Tibial nerve (tissue), 4 donors: ENCODE results near the gene LRRC75A. TPM values are rescaled to one million over a fixed set of nuclear protein-coding genes. Genes with fewer than 3 reads are reported as not detected.

ENCODE experiments used
- DNase-seq, 2 donors: peaks; one replicate each; pipeline ENCODE4 v3.0.0-alpha.2; 2019; ENCODE audit warnings: low spot score in 2 of 2
- H3K27ac ChIP-seq, 4 donors: fragments of 200-600 bp; sonication (generic) in 3 of 4; one replicate each; pipeline ENCODE4 v1.5.1; 2017 to 2019; ENCODE audit warnings: mild to moderate bottlenecking in 1 of 4
- H3K27me3 ChIP-seq, 2 donors: fragments of 200-600 bp; sonication (generic) in 1 of 2; one replicate each; pipeline versions ENCODE4 v1.5.1 to v1.6.0; 2017 to 2019
- H3K36me3 ChIP-seq, 3 donors: fragments of 200-600 bp; sonication (generic); one replicate each; pipeline ENCODE4 v1.5.1; 2018 to 2019
- H3K4me1 ChIP-seq, 4 donors: fragments of 200-600 bp; sonication (generic) in 3 of 4; one replicate each; pipeline ENCODE4 v1.5.1; 2017 to 2019
- H3K4me3 ChIP-seq, 4 donors: fragments of 200-600 bp; sonication (generic) in 3 of 4; one replicate each; pipeline ENCODE4 v1.5.1; 2017 to 2019; ENCODE audit warnings: mild to moderate bottlenecking in 1 of 4, moderate library complexity in 1 of 4
- H3K9me3 ChIP-seq, 4 donors: fragments of 200-600 bp; sonication (generic) in 3 of 4; one replicate each; pipeline ENCODE4 v1.5.1; 2017 to 2019
- EP300 ChIP-seq, 2 donors: sonication (generic); formaldehyde crosslinking; IDR thresholded peaks; one replicate each; pipeline ENCODE4 v1.6.1; 2017; ENCODE audit warnings: antibody characterized with exemption in 2 of 2, mild to moderate bottlenecking in 1 of 2
- POLR2A ChIP-seq, 2 donors: fragments of 450-650 bp; IDR thresholded peaks; one replicate each; pipeline ENCODE4 v1.6.1; 2017; ENCODE audit warnings: antibody characterized with exemption in 2 of 2, mild to moderate bottlenecking in 2 of 2, moderate library complexity in 2 of 2
- WGBS, 2 donors: methylation state at CpG; one replicate each; pipeline ENCODE4 v1.1.5; 2018; 5-methylcytosine and 5-hydroxymethylcytosine counted together
- total RNA-seq, 4 donors: library from RNA; depleted of rRNA; stranded (reverse); fragments of >200 nt; gene quantifications; one replicate each; pipeline ENCODE4 v1.1.0, GENCODE V29; 2016
- TF ChIP-seq, protein P1 (sequence below), 5 experiments: fragments of 200-600 bp in 3 of 5; fragments of 450-650 bp in 2 of 5; sonication (generic) in 3 of 5; IDR thresholded peaks; one replicate each; pipeline ENCODE4 v1.5.1; 2016 to 2019; ENCODE audit warnings: antibody characterized with exemption in 5 of 5, mild to moderate bottlenecking in 3 of 5, moderate library complexity in 2 of 5

LRRC75A gene
- total RNA-seq, 4 donors from 2014 or later, result 2.9 to 10.3 (median 5.4) TPM

DNA sequence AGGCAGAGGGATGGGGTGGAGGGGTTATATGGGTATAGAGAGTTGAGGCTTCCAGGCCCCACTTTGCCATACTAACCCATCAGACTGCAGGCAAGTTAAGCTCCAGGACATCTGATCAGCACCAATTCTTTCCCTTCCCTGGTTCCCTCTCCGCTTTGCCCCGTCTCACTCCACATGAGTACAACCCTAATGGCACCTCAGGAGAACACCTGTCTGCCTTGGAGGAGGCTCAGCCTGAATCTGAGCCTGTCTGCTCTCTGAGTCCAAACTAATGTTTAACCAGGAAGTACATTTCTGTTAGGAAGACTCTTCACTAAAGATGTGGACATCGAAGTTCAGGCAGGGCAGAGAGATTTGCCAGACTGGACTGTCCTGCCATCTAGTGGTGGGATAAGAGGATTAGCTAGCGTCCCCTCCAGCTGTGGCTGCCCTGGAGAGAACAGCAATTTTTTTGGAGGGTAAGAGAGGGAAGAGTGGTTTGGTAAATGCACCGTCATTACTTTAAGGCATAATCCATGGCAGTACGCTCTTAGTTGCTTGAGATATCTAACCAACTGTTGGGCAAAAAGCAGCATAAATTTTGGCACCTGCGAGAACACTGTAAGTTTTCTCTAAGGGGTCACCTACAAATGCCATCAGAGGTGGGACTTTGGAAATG lies 29.2 kb upstream of the LRRC75A start:
- H3K4me1 ChIP-seq, result peaks cover 0 to 15% (median 0%) of the 10 kb centered on the region in 4 donors

DNA sequence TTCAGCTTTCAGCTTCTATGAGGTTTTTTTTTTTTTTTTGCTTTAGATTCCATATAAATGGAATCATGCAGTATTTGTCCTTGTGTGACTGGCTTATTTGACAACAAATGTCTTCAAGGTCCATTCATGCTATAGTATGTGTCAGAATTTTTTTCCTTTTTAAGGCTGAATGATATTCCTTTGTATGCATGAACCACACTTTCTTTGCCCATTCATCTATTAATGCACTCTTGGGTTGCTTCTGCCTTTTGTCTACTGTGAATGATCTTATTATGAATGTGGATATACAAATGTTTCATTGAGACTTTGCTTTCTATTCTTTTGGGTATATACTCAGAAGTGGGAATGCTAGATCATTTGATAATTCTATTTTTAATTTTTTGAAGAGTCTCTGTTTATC lies 27.0 kb upstream of the LRRC75A start:
- no peaks in the 10 kb centered on the region for H3K36me3 ChIP-seq
- H3K27me3 ChIP-seq, result peaks cover 0 to 7% of the 10 kb centered on the region in 2 donors
- no peak for DNase-seq
- no peak for TF ChIP-seq EP300 (IDR thresholded peaks at IDR 0.05)
- TF ChIP-seq, protein P1, sequence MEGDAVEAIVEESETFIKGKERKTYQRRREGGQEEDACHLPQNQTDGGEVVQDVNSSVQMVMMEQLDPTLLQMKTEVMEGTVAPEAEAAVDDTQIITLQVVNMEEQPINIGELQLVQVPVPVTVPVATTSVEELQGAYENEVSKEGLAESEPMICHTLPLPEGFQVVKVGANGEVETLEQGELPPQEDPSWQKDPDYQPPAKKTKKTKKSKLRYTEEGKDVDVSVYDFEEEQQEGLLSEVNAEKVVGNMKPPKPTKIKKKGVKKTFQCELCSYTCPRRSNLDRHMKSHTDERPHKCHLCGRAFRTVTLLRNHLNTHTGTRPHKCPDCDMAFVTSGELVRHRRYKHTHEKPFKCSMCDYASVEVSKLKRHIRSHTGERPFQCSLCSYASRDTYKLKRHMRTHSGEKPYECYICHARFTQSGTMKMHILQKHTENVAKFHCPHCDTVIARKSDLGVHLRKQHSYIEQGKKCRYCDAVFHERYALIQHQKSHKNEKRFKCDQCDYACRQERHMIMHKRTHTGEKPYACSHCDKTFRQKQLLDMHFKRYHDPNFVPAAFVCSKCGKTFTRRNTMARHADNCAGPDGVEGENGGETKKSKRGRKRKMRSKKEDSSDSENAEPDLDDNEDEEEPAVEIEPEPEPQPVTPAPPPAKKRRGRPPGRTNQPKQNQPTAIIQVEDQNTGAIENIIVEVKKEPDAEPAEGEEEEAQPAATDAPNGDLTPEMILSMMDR (IDR thresholded peaks at IDR 0.05), result no peak
- no peak for TF ChIP-seq POLR2A (IDR thresholded peaks at IDR 0.05)
- no peak overlapping the region for H3K4me3 ChIP-seq
- H3K27ac ChIP-seq, result no peak overlapping the region
- no peaks in the 10 kb centered on the region for H3K9me3 ChIP-seq
- peaks cover 0 to 15% (median 0%) of the 10 kb centered on the region in 4 donors for H3K4me1 ChIP-seq

More for the DNA sequence above, 29.2 kb upstream of the LRRC75A start:
- H3K36me3 ChIP-seq, result no peaks in the 10 kb centered on the region
- no peak overlapping the region for H3K4me3 ChIP-seq
- DNase-seq, result peak; percentile 35 to 65
- TF ChIP-seq, protein P1 (IDR thresholded peaks at IDR 0.05), result peak; percentile 81 to 91 (median 86)
- TF ChIP-seq EP300 (IDR thresholded peaks at IDR 0.05) (peak in 1 of 2 donors; percentile 40), POLR2A (IDR thresholded peaks at IDR 0.05) (no peak)
- no peaks in the 10 kb centered on the region for H3K9me3 ChIP-seq
- H3K27me3 ChIP-seq, result peaks cover 0 to 7% of the 10 kb centered on the region in 2 donors
- peak overlapping the region in 1 of 4 donors; percentile 26 for H3K27ac ChIP-seq
- WGBS, 2 donors, result 30 to 32% methylated on average over 7 of the region's 7 CpGs

DNA sequence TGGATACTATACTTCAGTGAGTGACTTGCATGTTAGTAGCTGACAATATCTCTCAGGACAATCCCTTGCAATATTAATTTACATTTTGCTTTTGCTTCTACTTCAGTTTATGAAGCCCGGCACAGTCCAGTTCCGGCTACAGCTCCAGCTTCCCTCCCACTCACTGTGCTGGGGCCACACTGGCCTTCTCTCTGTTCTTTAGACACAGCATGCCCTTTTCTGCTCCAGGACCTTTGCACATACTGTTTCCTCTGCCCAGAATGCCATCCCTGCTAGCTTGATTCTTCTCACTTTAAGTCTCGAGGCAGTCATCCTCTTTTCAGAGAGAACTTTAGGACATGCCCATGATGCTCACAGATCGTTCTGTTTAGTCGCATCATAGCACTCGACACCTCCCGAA lies 25.5 kb upstream of the LRRC75A start:
- Histone ChIP-seq H3K9me3 (no peaks in the 10 kb centered on the region), H3K27me3 (peaks cover 0 to 7% of the 10 kb centered on the region in 2 donors), H3K27ac (no peak overlapping the region), H3K4me1 (peaks cover 0 to 15% (median 0%) of the 10 kb centered on the region in 4 donors), H3K36me3 (no peaks in the 10 kb centered on the region), H3K4me3 (no peak overlapping the region)
- 79 to 82% methylated on average over 7 of the region's 7 CpGs for WGBS, 2 donors
- DNase-seq, result no peak
- TF ChIP-seq, protein P1 (IDR thresholded peaks at IDR 0.05), result no peak
- TF ChIP-seq EP300 (IDR thresholded peaks at IDR 0.05), result no peak
- TF ChIP-seq POLR2A (IDR thresholded peaks at IDR 0.05), result no peak

DNA sequence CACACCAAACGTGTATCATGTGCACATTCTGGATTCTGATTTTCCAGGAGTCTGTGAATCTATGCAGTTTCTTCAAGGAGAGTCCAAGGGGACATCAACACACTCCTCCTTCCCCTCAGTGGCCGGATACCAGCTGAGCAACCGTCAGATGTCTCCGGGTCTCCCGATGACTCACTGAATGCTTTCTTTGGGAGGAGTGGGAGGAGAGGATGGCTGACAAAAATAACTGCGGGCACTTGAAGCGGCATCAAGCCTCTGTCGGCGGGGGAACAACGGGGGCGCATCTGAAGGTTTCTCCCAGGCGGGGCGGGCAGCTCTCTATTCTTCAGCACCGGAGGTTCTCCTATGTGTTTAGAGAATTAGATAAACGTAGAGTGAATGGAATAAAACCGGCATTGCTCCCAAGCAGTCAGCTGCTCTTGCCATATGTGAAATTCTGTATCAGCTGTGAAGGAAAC lies 24.6 kb upstream of the LRRC75A start:
- Histone ChIP-seq H3K27ac (no peak overlapping the region), H3K36me3 (no peaks in the 10 kb centered on the region), H3K27me3 (peaks cover 0 to 7% of the 10 kb centered on the region in 2 donors), H3K4me1 (peaks cover 0 to 15% (median 0%) of the 10 kb centered on the region in 4 donors), H3K9me3 (no peaks in the 10 kb centered on the region), H3K4me3 (no peak overlapping the region)
- DNase-seq, result peak in 1 of 2 donors; percentile 20
- 4 to 5% methylated on average over 16 of the region's 16 CpGs for WGBS, 2 donors
- TF ChIP-seq, protein P1 (IDR thresholded peaks at IDR 0.05), result no peak
- TF ChIP-seq POLR2A (IDR thresholded peaks at IDR 0.05) (no peak), EP300 (IDR thresholded peaks at IDR 0.05) (no peak)

DNA sequence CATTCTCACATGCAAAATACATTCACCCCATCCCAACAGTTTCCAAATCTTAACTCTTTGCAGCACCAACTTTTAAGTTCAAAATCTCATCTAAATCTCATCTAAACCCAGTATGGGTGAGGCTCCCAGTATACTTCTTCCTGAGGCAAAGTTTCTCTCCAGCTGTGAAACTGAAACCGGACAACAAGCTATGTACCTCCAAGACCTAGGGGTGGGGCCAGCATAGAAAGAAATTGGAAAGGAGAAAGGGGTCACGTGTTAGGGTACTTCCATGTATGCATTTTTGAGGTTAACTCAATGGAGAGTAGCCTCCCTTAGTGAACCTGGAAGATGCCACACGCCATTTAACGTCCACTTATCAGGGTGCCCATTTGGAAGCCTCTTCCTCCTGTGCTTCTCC lies 23.9 kb upstream of the LRRC75A start:
- Histone ChIP-seq H3K27me3 (peaks cover 0 to 7% of the 10 kb centered on the region in 2 donors), H3K4me1 (peaks cover 0 to 13% (median 0%) of the 10 kb centered on the region in 4 donors), H3K4me3 (no peak overlapping the region), H3K27ac (no peak overlapping the region), H3K9me3 (no peaks in the 10 kb centered on the region), H3K36me3 (no peaks in the 10 kb centered on the region)
- DNase-seq, result no peak
- 90 to 93% methylated on average over 4 of the region's 4 CpGs for WGBS, 2 donors
- TF ChIP-seq POLR2A (IDR thresholded peaks at IDR 0.05) (no peak), EP300 (IDR thresholded peaks at IDR 0.05) (no peak)
- TF ChIP-seq, protein P1 (IDR thresholded peaks at IDR 0.05), result no peak
